PC-3 (cell line): ENCODE results near the gene FSTL5.

Source experiments
- EZH2 ChIP-seq: fragments of 300-600 bp; sonication (generic); IDR thresholded peaks from one replicate; pipeline ENCODE4 v1.6.1; 2017; ENCODE audit warnings: antibody characterized with exemption, mild to moderate bottlenecking, low read length; ENCODE audit not compliant: unreplicated experiment
- TF ChIP-seq, protein P1 (sequence below): fragments of 300-600 bp; sonication (generic); conservative IDR thresholded peaks from 2 replicates; pipeline ENCODE4 v1.5.1; 2017; ENCODE audit warnings: antibody characterized with exemption, low read depth, mild to moderate bottlenecking, low read length

DNA sequence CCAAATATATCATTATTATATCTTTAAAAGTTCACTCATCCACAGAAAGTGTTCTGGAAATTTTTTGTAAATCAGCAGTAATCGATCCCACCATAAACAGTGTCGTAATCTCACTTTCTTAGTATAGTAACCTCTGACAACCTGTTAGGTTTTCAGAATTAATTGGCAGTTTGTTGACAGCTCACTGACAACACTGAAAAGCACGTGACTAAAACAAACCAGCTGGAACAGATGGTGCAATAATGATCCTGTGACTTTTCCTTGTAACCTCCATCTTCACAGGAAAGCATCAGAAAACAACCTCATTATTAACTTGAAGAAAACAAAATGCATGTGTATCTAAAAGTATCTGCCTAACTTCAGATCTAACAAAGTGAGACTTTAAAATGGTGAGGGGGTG lies 48.5 kb downstream of the FSTL5 start:
- TF ChIP-seq, protein P1, sequence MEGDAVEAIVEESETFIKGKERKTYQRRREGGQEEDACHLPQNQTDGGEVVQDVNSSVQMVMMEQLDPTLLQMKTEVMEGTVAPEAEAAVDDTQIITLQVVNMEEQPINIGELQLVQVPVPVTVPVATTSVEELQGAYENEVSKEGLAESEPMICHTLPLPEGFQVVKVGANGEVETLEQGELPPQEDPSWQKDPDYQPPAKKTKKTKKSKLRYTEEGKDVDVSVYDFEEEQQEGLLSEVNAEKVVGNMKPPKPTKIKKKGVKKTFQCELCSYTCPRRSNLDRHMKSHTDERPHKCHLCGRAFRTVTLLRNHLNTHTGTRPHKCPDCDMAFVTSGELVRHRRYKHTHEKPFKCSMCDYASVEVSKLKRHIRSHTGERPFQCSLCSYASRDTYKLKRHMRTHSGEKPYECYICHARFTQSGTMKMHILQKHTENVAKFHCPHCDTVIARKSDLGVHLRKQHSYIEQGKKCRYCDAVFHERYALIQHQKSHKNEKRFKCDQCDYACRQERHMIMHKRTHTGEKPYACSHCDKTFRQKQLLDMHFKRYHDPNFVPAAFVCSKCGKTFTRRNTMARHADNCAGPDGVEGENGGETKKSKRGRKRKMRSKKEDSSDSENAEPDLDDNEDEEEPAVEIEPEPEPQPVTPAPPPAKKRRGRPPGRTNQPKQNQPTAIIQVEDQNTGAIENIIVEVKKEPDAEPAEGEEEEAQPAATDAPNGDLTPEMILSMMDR = no peak
- TF ChIP-seq EZH2 = no peak
